ENCODE results near the gene ST6GAL1. TPM values are rescaled to one million over a fixed set of nuclear protein-coding genes. Genes with fewer than 3 reads are reported as not detected.
A peak's percentile ranks its signal among the peaks of the same experiment; 100 is the strongest.

Gene ST6GAL1
- total and polyA plus RNA-seq, 10 of the 15 experiments (the other 5 are each of a cell fraction or from before 2014, with no cell fraction given), result 74.2 to 248 (median 149) TPM

- TF ChIP-seq HSF1 (IDR thresholded peaks at IDR 0.05; ENCODE audit: low read depth, low read length) (no peak), NR2C1 (IDR thresholded peaks at IDR 0.05) (no peak), ZBTB11 (CRISPR knock-in tag; IDR thresholded peaks at IDR 0.05) (no peak), MYC (IDR thresholded peaks at IDR 0.05; ENCODE audit: insufficient read depth, insufficient read length, insufficient replicate concordance, low read length, severe bottlenecking) (no peak), CTCF (IDR thresholded peaks at IDR 0.05 in 2 of 3, conservative IDR thresholded peaks at IDR 0.05 in 1 of 3; ENCODE audit: control insufficient read depth in 2 of 3, extremely low read depth in 1 of 3, insufficient read depth in 1 of 3, low read depth in 3 of 3, low read length in 3 of 3) (no peak), STAT3 (IDR thresholded peaks at IDR 0.05; ENCODE audit: low read depth, low read length) (0 out of 2 replicates have a peak, but pooled peaks have one; percentile 58), BMI1 (IDR thresholded peaks at IDR 0.05; ENCODE audit: borderline replicate concordance) (no peak), JUNB (IDR thresholded peaks at IDR 0.05) (peak; percentile 62), RCOR1 (conservative IDR thresholded peaks at IDR 0.05; ENCODE audit: low read depth, low read length) (no peak), IKZF2 (IDR thresholded peaks at IDR 0.05) (peak; percentile 70 to 76), CBFB (IDR thresholded peaks at IDR 0.05; ENCODE audit: low read depth) (no peak), PAX5 (IDR thresholded peaks at IDR 0.05; ENCODE audit: borderline replicate concordance, low read depth, low read length) (no peak), POU2F2 (IDR thresholded peaks at IDR 0.05; ENCODE audit: borderline replicate concordance, low read depth, low read length) (peak; percentile 49; the same call in 1 of the 3 replicates), RB1 (IDR thresholded peaks at IDR 0.05; ENCODE audit: borderline replicate concordance) (no peak), LARP7 (IDR thresholded peaks at IDR 0.05) (no peak), PRDM15 (CRISPR knock-in tag; IDR thresholded peaks at IDR 0.05) (no peak), TAF1 (IDR thresholded peaks at IDR 0.05; ENCODE audit: borderline replicate concordance, low read depth, low read length) (no peak), KLF5 (IDR thresholded peaks at IDR 0.05; ENCODE audit: partially characterized antibody) (no peak), CEBPB (IDR thresholded peaks at IDR 0.05; ENCODE audit: borderline replicate concordance in 1 of 2, low read depth in 2 of 2, low read length in 2 of 2) (no peak)
Observed at GRCh38 chr3:186988806-186989205, 58.5 kb downstream of the ST6GAL1 start (continued).

Measured in GM12878 (cell line).